ENCODE data around the gene ZNF32.

GRCh38 chr10:43665054-43665453, 16.4 kb upstream of the ZNF32 start:
- TF ChIP-seq CTCF (IDR thresholded peaks at IDR 0.05) = no peak
- no peak for TF ChIP-seq POLR2AphosphoS5 (IDR thresholded peaks at IDR 0.05; ENCODE audit: insufficient read depth in 1 of 2, low read depth in 1 of 2)
